Fibroblast of pulmonary artery (primary cell): ENCODE data around the gene TAC4.

Experiments
- DNase-seq: peaks from one replicate; pipeline ENCODE4 v3.0.0-alpha.2; 2010; ENCODE audit warnings: low read depth
- H3K4me3 ChIP-seq: replicated peaks from 2 replicates; pipeline ENCODE4 v1.5.1; 2011; ENCODE audit warnings: low read depth, mild to moderate bottlenecking, control low read depth, low read length, moderate library complexity
- CTCF ChIP-seq: IDR thresholded peaks from 2 replicates; pipeline ENCODE4 v1.5.1; 2011; ENCODE audit warnings: mild to moderate bottlenecking, control low read depth, low read length, inconsistent platforms; ENCODE audit errors: missing control alignments

Gene TAC4, protein sequence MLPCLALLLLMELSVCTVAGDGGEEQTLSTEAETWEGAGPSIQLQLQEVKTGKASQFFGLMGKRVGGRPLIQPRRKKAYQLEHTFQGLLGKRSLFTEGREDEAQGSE

DNA sequence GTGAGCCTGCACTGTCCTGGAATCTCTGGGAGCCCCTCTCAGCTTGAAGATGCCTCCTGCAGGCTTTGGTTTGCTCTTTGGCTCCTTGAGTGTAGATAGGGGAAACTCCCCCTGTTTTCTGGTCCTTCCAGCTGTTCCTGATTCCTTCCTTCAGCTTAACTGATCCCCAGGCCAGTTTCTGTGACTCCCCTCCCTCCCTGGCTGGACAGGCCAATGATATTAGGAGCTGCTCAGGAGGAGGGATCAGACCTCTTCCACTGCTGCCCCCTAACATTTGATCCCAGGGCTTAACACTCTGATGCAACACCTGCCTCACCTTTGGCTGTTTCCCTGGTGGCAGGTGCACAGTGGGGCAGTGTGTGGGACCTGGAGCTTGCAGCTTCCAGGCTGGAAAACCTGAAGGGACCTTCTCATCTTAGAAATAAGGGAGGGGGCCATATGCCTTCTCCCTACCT is at the start of gene TAC4:
Gene TAC4, minus strand, starts transcription at position 51 of the 455 bp plus-strand sequence. CDS start 52 bp downstream, outside the sequence.
- DNase-seq = no peak
- no peak for TF ChIP-seq CTCF
- H3K4me3 ChIP-seq = no peak within 1 kb of the TSS

DNA sequence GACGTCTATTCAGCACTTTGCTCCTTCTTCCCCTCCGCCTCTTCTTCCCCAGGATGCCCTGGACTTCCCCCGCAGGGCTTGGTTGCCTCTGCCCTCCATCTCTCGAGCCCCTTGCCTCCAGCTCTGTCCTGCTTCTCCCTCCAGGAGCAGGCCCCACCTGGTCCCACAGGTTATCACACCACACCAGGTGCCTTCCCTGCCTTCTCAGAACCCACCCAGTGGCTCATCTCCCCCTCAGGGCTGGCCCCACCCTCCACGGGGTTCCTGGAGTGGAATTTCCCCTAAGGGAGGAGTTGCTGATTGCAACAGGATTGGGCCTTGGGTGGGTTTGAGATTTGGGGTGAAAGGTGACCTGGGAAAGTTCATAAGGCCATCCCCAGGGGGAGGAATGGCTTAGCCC is 49.0 kb upstream of the TAC4 start:
- DNase-seq = no peak
- TF ChIP-seq CTCF = no peak
- H3K4me3 ChIP-seq = no peak overlapping the region

DNA sequence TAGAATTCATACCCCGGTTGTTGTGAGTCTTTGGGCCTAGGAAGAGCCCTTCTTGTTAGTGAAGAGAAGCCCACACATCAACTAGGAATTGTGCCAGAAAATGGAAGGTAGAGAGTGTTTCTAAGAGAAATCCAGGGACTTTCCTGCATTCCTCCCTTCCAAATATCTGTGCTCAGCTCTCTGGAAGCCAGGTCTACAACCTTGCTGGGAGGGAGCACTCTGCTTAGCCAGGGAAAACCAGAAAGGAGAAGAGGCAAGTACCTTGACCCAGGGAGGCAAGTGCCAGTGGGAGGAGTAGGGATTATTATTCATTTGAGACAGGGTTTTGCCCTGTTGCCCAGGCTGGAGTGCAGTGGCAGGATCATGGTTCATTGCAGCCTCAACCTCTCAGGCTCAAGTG is 48.4 kb upstream of the TAC4 start:
- no peak for DNase-seq
- H3K4me3 ChIP-seq = no peak overlapping the region
- TF ChIP-seq CTCF = no peak

GRCh38 chr17:49895812-49896211 is 47.9 kb upstream of the TAC4 start:
- no peak for DNase-seq
- no peak overlapping the region for H3K4me3 ChIP-seq
- no peak for TF ChIP-seq CTCF

- TF ChIP-seq CTCF = no peak
Measured at GRCh38 chr17:49894761-49895160, 46.9 kb upstream of the TAC4 start.

DNA sequence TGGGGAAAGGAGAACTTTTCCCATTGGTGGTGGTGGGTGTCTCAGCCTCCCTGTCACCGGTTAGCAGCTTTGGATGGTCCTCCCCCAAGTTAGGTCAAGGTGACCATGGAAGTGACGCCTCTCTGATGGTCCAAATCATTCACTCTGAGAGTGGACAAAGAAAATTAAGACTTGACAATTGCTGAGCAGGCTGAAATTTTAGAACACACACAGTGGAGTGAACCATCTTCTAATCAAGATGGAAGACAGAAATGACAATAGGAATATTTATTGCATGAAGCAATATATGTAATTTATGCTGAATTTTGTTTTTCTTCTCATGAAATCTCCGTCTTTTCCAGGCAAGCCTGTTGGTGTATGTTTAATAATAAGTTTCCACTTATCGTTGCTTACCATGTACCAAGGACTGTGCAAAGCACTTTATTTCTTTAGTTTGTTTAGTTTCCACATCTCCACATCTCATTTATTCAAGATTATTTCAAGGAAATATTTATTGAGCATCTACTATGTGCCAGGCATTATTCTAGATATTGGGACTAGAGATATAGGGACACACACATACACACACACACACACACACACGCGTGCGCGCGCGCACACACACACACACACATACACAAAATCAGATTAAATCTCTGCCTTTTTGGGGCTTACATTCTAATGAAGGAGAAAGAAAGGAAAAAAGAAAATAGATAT is 44.0 kb upstream of the TAC4 start:
- no peak for DNase-seq
- H3K4me3 ChIP-seq = no peak overlapping the region
- TF ChIP-seq CTCF = no peak

More at GRCh38 chr17:49894761-49895160, 46.9 kb upstream of the TAC4 start:
- DNase-seq = no peak
- no peak overlapping the region for H3K4me3 ChIP-seq

DNA sequence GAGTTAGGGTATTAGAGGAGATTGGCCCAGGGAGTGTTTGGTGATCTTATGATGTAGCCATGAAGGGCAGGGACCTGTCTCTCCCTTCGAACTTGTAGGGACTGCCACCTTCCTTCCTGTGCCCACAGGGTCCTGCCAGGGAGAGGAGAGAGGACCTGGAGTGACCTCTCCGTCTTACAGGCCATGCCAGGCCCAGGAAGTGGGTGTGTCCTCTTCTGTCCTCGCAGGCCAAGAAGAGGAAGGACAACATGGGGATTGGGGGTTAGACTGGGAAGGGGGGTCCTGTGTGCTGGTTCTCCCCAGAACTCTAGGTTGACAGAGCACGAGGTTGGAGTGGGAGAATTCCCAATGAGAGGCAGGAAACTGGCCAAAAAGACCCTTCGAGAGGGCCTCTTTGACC is 43.4 kb upstream of the TAC4 start:
- DNase-seq = no peak
- H3K4me3 ChIP-seq = no peak overlapping the region
- TF ChIP-seq CTCF = no peak
